ENCODE results near the gene RGS19.

GRCh38 chr20:64056639-64056888 lies 22.8 kb downstream of the RGS19 start:
- TF ChIP-seq, protein P1, sequence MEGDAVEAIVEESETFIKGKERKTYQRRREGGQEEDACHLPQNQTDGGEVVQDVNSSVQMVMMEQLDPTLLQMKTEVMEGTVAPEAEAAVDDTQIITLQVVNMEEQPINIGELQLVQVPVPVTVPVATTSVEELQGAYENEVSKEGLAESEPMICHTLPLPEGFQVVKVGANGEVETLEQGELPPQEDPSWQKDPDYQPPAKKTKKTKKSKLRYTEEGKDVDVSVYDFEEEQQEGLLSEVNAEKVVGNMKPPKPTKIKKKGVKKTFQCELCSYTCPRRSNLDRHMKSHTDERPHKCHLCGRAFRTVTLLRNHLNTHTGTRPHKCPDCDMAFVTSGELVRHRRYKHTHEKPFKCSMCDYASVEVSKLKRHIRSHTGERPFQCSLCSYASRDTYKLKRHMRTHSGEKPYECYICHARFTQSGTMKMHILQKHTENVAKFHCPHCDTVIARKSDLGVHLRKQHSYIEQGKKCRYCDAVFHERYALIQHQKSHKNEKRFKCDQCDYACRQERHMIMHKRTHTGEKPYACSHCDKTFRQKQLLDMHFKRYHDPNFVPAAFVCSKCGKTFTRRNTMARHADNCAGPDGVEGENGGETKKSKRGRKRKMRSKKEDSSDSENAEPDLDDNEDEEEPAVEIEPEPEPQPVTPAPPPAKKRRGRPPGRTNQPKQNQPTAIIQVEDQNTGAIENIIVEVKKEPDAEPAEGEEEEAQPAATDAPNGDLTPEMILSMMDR (IDR thresholded peaks at IDR 0.05) = no peak
- TF ChIP-seq POLR2A (IDR thresholded peaks at IDR 0.05) = no peak
